Esophagus (tissue), 2 donors: ENCODE results near the gene SLC22A23. TPM values are rescaled to one million over a fixed set of nuclear protein-coding genes. Genes with fewer than 3 reads are reported as not detected.

ENCODE experiments used
- H3K27ac ChIP-seq, 2 donors: one replicate each; pipeline ENCODE4 v1.5.1; 2013; ENCODE audit warnings: low read depth in 2 of 2, mild to moderate bottlenecking in 2 of 2, inconsistent platforms in 1 of 2, low read length in 1 of 2, moderate library complexity in 1 of 2
- H3K27me3 ChIP-seq, 2 donors: one replicate each; pipeline ENCODE4 v1.6.1; 2013; ENCODE audit warnings: low read length in 2 of 2, control low read depth in 1 of 2, mild to moderate bottlenecking in 1 of 2; ENCODE audit not compliant: insufficient read depth in 2 of 2, control insufficient read depth in 1 of 2
- H3K36me3 ChIP-seq, 2 donors: one replicate each; pipeline ENCODE4 v1.6.1; 2013; ENCODE audit warnings: low read length in 1 of 2; ENCODE audit not compliant: control insufficient read depth in 2 of 2, insufficient read depth in 2 of 2
- H3K4me1 ChIP-seq, 2 donors: one replicate each; pipeline ENCODE4 v1.6.1; 2013; ENCODE audit warnings: low read length in 1 of 2; ENCODE audit not compliant: control insufficient read depth in 2 of 2, insufficient read depth in 2 of 2
- H3K4me3 ChIP-seq, 2 donors: one replicate each; pipeline ENCODE4 v1.5.1; 2013; ENCODE audit warnings: low read length in 2 of 2, mild to moderate bottlenecking in 2 of 2, low read depth in 1 of 2, moderate library complexity in 1 of 2
- H3K9me3 ChIP-seq, 2 donors: one replicate each; pipeline ENCODE4 v1.6.1; 2013; ENCODE audit warnings: mild to moderate bottlenecking in 2 of 2, low read depth in 1 of 2, low read length in 1 of 2, moderate library complexity in 1 of 2; ENCODE audit not compliant: control insufficient read depth in 2 of 2, insufficient read depth in 1 of 2
- WGBS, 2 donors: extraction: QIAGEN DNeasy Blood & Tissue Kit; methylation state at CpG; one replicate each; pipeline ENCODE4 v1.1.7; 2013; 5-methylcytosine and 5-hydroxymethylcytosine counted together
- polyA plus RNA-seq, 2 donors: library from polyadenylated mRNA; stranded (reverse); fragments of 200-250 nt; gene quantifications; one replicate each; pipeline ENCODE4 v1.2.3, GENCODE V29; 2013
- donor health status: healthy with polysubstance abuse.
- donor health status: Bipolar disorder and iron deficiency.

SLC22A23 gene
- polyA plus RNA-seq, 2 donors: 12.5 to 15.4 TPM

DNA sequence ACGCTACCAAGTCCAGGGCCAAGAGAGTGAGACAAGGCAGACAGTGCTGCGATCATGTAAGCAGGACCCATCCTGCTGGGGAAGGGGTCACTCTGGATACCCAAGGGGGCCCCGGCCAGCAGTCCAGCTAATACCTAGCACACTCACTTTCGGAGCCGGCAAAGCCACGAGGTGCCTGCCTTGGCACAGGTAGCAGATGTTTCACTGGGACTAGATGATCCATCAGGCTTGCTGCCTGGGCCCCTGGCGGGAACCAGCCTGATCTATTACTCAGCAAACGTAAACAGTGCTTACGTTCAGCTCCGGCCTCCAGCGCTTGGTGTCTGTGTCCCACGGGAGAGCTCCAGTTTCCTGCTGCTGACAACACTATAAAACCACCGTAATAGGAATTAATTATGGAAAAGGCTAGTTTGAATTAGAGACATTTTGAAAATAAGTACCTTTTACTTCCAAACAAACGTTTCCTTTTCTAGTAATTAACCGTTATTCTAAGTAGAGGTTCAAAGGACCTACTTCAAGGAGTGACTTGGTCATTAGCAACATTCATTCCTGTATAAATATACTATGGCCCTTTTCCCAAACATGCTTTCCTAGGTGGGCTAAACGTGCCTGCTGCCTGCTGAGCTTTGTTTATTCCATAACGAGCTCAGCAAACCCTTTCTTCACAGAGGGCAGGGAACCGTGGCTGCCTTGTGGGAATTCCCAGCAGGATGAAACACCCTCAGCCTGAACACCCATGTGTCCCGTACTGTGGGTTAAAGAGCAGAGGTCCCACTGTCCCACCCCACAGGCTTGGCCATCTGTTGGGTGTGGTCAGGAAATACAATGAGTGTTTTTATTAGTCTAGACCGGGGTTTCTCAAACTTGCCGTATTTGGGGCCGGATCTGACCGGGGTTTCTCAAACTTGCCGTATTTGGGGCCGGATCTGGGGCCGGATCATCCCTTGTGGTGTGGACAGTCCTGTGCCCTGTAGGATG lies 18.4 kb downstream of the SLC22A23 start:
- Histone ChIP-seq H3K4me1 (peaks cover 4 to 7% of the 10 kb centered on the region in 2 donors), H3K4me3 (no peak overlapping the region), H3K9me3 (no peaks in the 10 kb centered on the region), H3K27ac (peak overlapping the region in 1 of 2 donors; percentile 51), H3K27me3 (no peaks in the 10 kb centered on the region), H3K36me3 (no peaks in the 10 kb centered on the region)
- whole genome bisulfite sequencing, 2 donors: 41 to 54% methylated on average over 26 of the region's 26 CpGs

DNA sequence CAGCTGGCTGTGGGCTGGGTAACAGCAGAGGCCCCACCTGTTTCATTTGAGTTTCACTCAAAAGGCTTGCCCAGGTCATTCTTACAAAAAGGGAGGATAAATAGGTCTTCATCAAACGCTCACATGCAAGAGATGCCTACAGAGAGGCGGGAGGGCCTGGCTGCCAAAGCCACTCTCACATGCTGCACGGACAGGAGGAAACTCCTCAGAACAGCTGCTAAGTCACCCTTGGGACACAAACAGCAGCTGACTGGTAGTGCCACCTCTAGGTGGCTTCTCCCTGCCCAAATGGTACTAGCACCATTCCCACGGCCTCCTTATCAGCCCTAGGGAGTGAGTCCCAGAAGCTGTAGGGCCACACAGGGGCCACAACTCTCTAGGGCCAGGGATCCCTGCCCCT lies 23.8 kb downstream of the SLC22A23 start:
- Histone ChIP-seq H3K9me3 (no peaks in the 10 kb centered on the region), H3K27ac (peak overlapping the region; percentile 89 to 92), H3K4me3 (no peak overlapping the region), H3K27me3 (no peaks in the 10 kb centered on the region), H3K36me3 (no peaks in the 10 kb centered on the region), H3K4me1 (peaks cover 2 to 10% of the 10 kb centered on the region in 2 donors)
- 36 to 41% methylated on average over 4 of the region's 4 CpGs for WGBS, 2 donors

DNA sequence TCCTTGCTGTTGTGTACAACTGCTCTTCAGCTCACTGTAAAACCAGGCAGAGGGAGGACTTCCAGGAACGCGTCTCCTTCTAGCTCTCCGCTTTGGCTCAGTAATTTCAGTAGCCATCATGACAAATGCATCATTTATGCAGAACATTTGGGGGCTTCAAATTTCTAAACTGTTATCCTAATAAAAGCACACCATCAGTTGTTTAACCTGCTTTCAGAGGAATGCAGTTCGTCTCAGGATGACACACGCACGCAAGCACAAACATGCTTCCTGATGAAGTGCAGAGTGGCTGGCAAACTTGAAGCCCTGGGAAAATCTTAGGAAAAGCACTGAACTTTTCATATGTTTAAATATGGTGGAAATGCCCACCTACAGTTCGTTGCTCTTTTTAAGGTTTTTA lies 24.4 kb downstream of the SLC22A23 start:
- 49 to 68% methylated on average over 7 of the region's 7 CpGs for WGBS, 2 donors
- Histone ChIP-seq H3K4me1 (peaks cover 2 to 13% of the 10 kb centered on the region in 2 donors), H3K27me3 (no peaks in the 10 kb centered on the region), H3K36me3 (no peaks in the 10 kb centered on the region), H3K27ac (peak overlapping the region; percentile 89 to 92), H3K9me3 (no peaks in the 10 kb centered on the region), H3K4me3 (no peak overlapping the region)

DNA sequence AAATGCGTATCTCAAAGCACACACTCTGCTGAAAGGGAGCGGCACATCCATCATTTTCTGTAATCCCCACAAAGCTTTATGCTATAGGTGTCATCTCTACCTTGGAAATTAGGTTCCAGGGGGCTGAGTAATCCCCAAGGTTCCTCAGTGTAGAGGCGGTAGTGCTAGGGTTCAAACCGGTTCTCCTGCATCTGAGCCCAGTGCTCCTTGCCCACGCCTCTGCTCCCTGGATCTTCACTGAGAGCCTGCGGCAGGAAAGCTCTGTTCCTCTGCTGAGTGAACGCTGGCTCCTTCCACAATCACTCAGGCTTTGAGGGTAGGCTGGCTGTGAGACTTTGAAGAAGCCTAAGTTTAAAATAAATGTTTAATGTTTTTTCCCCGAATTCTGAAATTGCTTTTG lies 24.9 kb downstream of the SLC22A23 start:
- H3K27me3 ChIP-seq: no peaks in the 10 kb centered on the region
- peaks cover 4 to 14% of the 10 kb centered on the region in 2 donors for H3K4me1 ChIP-seq
- H3K27ac ChIP-seq: peak overlapping the region; percentile 88 to 89
- WGBS, 2 donors: 53 to 75% methylated on average over 8 of the region's 8 CpGs
- no peaks in the 10 kb centered on the region for H3K36me3 ChIP-seq
- H3K9me3 ChIP-seq: no peaks in the 10 kb centered on the region
- H3K4me3 ChIP-seq: no peak overlapping the region

DNA sequence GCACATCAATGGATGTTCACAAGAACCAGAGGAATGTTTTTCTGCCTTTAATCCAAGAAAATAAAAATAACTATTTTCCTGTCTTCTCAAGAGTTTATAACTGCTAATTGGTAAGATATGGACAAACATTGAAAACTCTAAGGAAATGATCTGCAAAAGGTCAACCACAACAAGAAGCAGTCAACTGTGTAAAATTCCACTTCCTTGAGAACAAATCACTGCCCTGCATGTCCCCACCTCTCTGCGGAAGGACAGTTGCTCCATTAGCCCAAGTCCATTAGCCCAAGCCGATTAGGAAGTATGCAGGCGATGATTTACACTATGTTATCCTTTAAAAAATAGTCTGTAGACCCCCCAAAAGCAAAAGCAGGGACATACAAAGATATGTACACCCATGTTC lies 27.6 kb downstream of the SLC22A23 start:
- peaks cover 6 to 18% of the 10 kb centered on the region in 2 donors for H3K4me1 ChIP-seq
- H3K36me3 ChIP-seq: no peaks in the 10 kb centered on the region
- H3K4me3 ChIP-seq: no peak overlapping the region
- H3K27ac ChIP-seq: peak overlapping the region; percentile 85 to 95
- WGBS, 2 donors: 82 to 91% methylated on average over 3 of the region's 3 CpGs
- no peaks in the 10 kb centered on the region for H3K9me3 ChIP-seq
- H3K27me3 ChIP-seq: no peaks in the 10 kb centered on the region

DNA sequence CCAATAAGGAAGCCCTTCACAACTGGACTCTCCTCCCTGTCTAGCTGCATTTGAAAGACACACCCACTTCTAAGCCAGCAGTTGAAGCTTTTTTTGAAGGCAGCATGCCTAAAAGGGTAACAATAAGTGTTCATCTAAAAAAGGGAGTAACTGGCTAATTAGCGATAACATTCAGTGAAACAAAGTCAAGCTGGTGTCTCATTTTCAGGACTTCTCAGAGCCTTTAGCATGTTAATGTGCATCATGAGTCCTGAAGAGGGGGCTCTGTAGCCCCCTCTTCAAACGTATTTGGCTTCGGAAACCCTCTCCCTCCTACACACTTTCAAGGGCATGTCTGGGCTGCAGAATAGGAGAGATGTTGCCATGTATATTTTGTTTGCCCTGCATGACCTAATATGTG lies 28.1 kb downstream of the SLC22A23 start:
- no peaks in the 10 kb centered on the region for H3K27me3 ChIP-seq
- H3K4me1 ChIP-seq: peaks cover 6 to 18% of the 10 kb centered on the region in 2 donors
- WGBS, 2 donors: 43 to 71% methylated on average over 3 of the region's 3 CpGs
- no peaks in the 10 kb centered on the region for H3K36me3 ChIP-seq
- no peaks in the 10 kb centered on the region for H3K9me3 ChIP-seq
- H3K27ac ChIP-seq: peak overlapping the region; percentile 95 to 98
- H3K4me3 ChIP-seq: no peak overlapping the region

DNA sequence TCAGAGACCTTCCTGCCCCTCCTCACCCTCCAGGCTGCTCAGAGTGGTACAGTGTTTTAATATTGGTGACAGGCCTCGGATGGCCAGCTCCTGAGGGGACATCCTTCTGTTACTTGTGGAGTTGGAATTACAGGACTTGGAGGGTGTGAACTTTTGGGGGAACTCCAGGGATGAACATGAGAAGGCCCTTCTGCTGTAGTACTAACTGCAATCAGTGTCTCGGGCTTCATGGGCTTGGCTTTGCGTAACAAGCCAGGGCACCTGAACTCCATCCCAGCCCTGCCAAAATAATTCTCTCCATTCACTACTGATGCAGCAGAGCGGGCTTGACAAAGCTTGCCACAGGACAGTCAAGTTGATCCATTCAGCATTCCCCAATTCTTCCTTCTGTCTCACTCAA lies 28.6 kb downstream of the SLC22A23 start:
- no peaks in the 10 kb centered on the region for H3K9me3 ChIP-seq
- H3K27ac ChIP-seq: peak overlapping the region; percentile 95 to 98
- no peaks in the 10 kb centered on the region for H3K27me3 ChIP-seq
- H3K4me1 ChIP-seq: peaks cover 6 to 18% of the 10 kb centered on the region in 2 donors
- 49 to 65% methylated on average over 4 of the region's 4 CpGs for WGBS, 2 donors
- no peaks in the 10 kb centered on the region for H3K36me3 ChIP-seq
- H3K4me3 ChIP-seq: no peak overlapping the region

DNA sequence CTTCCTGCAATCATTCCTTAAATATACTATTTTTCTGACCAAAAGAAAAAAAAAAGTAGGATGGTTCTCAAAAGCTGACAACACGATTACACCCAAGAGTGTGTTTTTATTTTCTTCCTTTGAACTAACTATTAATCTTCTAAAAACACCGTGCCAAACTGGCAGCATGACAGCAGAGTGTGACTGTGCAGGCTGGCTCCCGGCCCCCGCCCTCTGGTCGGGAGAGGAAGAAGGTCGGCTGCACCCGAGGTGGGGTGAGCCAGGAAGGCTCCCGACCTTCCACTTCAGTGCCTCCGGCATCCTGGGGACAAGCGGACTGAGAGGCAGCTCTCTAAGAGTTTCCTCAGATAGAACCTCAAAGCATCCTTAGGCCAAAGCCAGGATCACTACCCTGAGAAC lies 29.2 kb downstream of the SLC22A23 start:
- H3K36me3 ChIP-seq: no peaks in the 10 kb centered on the region

DNA sequence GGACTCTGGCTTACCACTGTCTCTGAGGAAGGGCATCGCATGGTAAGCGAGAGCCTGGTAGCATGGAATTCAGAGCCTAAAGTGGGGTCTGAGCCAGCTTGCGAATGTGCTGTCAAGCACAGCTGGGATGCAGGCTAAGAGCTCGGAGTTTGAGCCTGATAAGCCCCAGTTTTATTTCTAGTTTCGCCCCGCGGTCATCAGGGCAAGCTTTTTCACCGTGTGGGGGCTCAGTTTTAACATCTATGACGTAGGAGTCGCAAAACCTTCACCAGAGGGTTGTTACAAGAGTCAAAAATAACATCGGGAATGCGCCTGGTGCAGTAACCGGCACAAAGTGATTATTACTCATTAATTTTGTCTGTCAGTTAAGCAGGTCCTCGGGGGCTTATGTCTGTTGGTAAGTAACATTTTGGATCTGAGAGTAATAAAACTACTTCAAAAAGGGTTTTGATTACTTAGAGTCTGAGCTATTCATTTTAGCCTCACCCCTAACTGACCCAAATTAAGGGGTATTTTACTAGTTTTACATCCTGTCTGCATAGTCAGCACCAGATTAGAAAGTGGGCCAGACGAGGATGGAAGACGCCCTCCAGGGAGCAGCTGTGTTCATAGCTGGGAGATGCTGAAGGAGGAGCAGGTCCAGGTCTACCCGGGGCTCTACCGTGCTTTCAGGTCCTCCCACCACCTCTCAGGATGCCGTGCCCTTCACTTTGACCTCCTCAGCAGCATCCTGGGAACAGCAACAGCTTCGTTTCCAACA lies 29.7 kb downstream of the SLC22A23 start:
- Histone ChIP-seq H3K4me1 (peaks cover 6 to 18% of the 10 kb centered on the region in 2 donors), H3K27ac (peak overlapping the region; percentile 95 to 98)
- 53 to 56% methylated on average over 20 of the region's 20 CpGs for WGBS, 2 donors

More for the DNA sequence above, 29.2 kb downstream of the SLC22A23 start:
- H3K9me3 ChIP-seq: no peaks in the 10 kb centered on the region
- no peaks in the 10 kb centered on the region for H3K27me3 ChIP-seq
- H3K4me3 ChIP-seq: no peak overlapping the region
- 19 to 24% methylated on average over 10 of the region's 10 CpGs for WGBS, 2 donors
- peaks cover 6 to 18% of the 10 kb centered on the region in 2 donors for H3K4me1 ChIP-seq
- H3K27ac ChIP-seq: peak overlapping the region; percentile 95 to 98

More for the DNA sequence above, 29.7 kb downstream of the SLC22A23 start:
- Histone ChIP-seq H3K9me3 (no peaks in the 10 kb centered on the region), H3K27me3 (no peaks in the 10 kb centered on the region), H3K4me3 (no peak overlapping the region), H3K36me3 (no peaks in the 10 kb centered on the region)
